GM12878 (cell line): Measurements from ENCODE around the gene ZMYND10. TPM values are rescaled to one million over a fixed set of nuclear protein-coding genes. Genes with fewer than 3 reads are reported as not detected.

ENCODE experiments used
- BMI1 ChIP-seq: fragments of 450-650 bp; IDR thresholded peaks from 2 replicates; pipeline ENCODE4 v1.6.1; 2016; ENCODE audit warnings: mild to moderate bottlenecking, moderate library complexity, borderline replicate concordance
- CBX5 ChIP-seq: sonication (generic); IDR thresholded peaks from 2 replicates; pipeline ENCODE4 v1.6.1; 2016; ENCODE audit warnings: low read depth, moderate library complexity, mild to moderate bottlenecking, inconsistent platforms
- CREM ChIP-seq: IDR thresholded peaks from 2 replicates; pipeline ENCODE4 v1.6.1; 2014; ENCODE audit warnings: antibody characterized with exemption, low read depth
- EZH2 ChIP-seq: IDR thresholded peaks from 2 replicates; pipeline ENCODE4 v1.6.1; 2012; ENCODE audit warnings: low read depth, mild to moderate bottlenecking, control low read depth, inconsistent platforms, low read length, borderline replicate concordance; ENCODE audit not compliant: control insufficient read depth
- KAT2A ChIP-seq: conservative IDR thresholded peaks from 2 replicates; pipeline ENCODE4 v1.6.1; 2011; ENCODE audit warnings: low read depth, low read length; ENCODE audit not compliant: control insufficient read depth
- MTA2 ChIP-seq: fragments of 450-650 bp; IDR thresholded peaks from 2 replicates; pipeline ENCODE4 v1.6.1; 2016; ENCODE audit warnings: low read depth, mild to moderate bottlenecking, moderate library complexity
- MYB ChIP-seq: fragments of 150-350 bp; IDR thresholded peaks from 2 replicates; pipeline ENCODE4 v1.6.1; 2014; ENCODE audit warnings: mild to moderate bottlenecking, low read depth, low read length, borderline replicate concordance
- NBN ChIP-seq: fragments of 450-650 bp; IDR thresholded peaks from 2 replicates; pipeline ENCODE4 v1.6.1; 2016
- POLR2A ChIP-seq: IDR thresholded peaks from 2 replicates; pipeline ENCODE4 v1.6.1; 2011; ENCODE audit warnings: low read depth, mild to moderate bottlenecking, low read length
- POLR2AphosphoS2 ChIP-seq: IDR thresholded peaks from 2 replicates; pipeline ENCODE4 v1.6.1; 2011; ENCODE audit warnings: low read depth, mild to moderate bottlenecking, low read length, improper control_type of control experiment, moderate library complexity
- SRF ChIP-seq, 2 experiments: IDR thresholded peaks; 2 replicates each; pipeline ENCODE4 v1.6.1; 2011; ENCODE audit warnings: low read depth in 2 of 2, low read length in 2 of 2, mild to moderate bottlenecking in 1 of 2, moderate library complexity in 1 of 2
- YBX1 ChIP-seq: fragments of 450-650 bp; IDR thresholded peaks from 2 replicates; pipeline ENCODE4 v1.6.1; 2016; ENCODE audit warnings: antibody characterized with exemption
- ZNF384 ChIP-seq: IDR thresholded peaks from 2 replicates; pipeline ENCODE4 v1.6.1; 2012; ENCODE audit warnings: low read depth, mild to moderate bottlenecking, low read length, improper control_type of control experiment, borderline replicate concordance
- ZNF622 ChIP-seq: fragments of 450-650 bp; IDR thresholded peaks from 2 replicates; pipeline ENCODE4 v1.6.1; 2017; ENCODE audit warnings: mild to moderate bottlenecking, inconsistent platforms
- polyA plus RNA-seq, 11 experiments: library from polyadenylated mRNA; depleted of rRNA in 4 of 11; unstranded in 6 of 11; stranded (reverse) in 5 of 11; fragments of >200 nt; fragmentation: Nextera tagmentation in 4 of 11; fragmentation: Illumina TruSeq in 1 of 11; extraction: Ambion mirVana in 4 of 11; extraction: Trizol in 1 of 11; gene quantifications; 1 replicate in 1 of 11; 2 replicates in 10 of 11; pipeline versions ENCODE4 v1.2.1 to v1.2.3, GENCODE V29; 2011 to 2016; ENCODE audit warnings: inconsistent platforms in 2 of 11, missing spikeins in 2 of 11, low read depth in 1 of 11
- total RNA-seq, 4 experiments: library from RNA; depleted of rRNA in 3 of 4; stranded (reverse); fragments of >200 nt in 3 of 4; fragmentation: Illumina TruSeq in 1 of 4; extraction: Trizol in 1 of 4; gene quantifications; 2 replicates each; pipeline versions ENCODE4 v1.2.1 to v1.2.3, GENCODE V29; 2013 to 2021
- TF ChIP-seq, protein P1 (sequence below): IDR thresholded peaks from 2 replicates; pipeline ENCODE4 v1.6.1; 2011; ENCODE audit warnings: low read depth, low read length, improper control_type of control experiment, borderline replicate concordance
- TF ChIP-seq, protein P2 (sequence below): fragments of 450-650 bp; IDR thresholded peaks from 2 replicates; pipeline ENCODE4 v1.6.1; 2017; ENCODE audit warnings: antibody characterized with exemption, mild to moderate bottlenecking, moderate library complexity
- TF ChIP-seq, protein P3 (sequence below): fragments of 450-650 bp; IDR thresholded peaks from 2 replicates; pipeline ENCODE4 v1.6.1; 2017; ENCODE audit warnings: borderline replicate concordance
- TF ChIP-seq, protein P4 (sequence below): fragments of 150-350 bp; IDR thresholded peaks from 2 replicates; pipeline ENCODE4 v1.6.1; 2016; ENCODE audit warnings: low read depth, low read length
- TF ChIP-seq, protein P5 (sequence below): fragments of 450-650 bp; IDR thresholded peaks from 2 replicates; pipeline ENCODE4 v1.6.1; 2014; ENCODE audit warnings: mild to moderate bottlenecking

ZMYND10 gene
- total and polyA plus RNA-seq, 10 of the 15 experiments (the other 5 are each of a cell fraction or from before 2014, with no cell fraction given), result 0.11 to 1.0 (median 0.37) TPM

DNA sequence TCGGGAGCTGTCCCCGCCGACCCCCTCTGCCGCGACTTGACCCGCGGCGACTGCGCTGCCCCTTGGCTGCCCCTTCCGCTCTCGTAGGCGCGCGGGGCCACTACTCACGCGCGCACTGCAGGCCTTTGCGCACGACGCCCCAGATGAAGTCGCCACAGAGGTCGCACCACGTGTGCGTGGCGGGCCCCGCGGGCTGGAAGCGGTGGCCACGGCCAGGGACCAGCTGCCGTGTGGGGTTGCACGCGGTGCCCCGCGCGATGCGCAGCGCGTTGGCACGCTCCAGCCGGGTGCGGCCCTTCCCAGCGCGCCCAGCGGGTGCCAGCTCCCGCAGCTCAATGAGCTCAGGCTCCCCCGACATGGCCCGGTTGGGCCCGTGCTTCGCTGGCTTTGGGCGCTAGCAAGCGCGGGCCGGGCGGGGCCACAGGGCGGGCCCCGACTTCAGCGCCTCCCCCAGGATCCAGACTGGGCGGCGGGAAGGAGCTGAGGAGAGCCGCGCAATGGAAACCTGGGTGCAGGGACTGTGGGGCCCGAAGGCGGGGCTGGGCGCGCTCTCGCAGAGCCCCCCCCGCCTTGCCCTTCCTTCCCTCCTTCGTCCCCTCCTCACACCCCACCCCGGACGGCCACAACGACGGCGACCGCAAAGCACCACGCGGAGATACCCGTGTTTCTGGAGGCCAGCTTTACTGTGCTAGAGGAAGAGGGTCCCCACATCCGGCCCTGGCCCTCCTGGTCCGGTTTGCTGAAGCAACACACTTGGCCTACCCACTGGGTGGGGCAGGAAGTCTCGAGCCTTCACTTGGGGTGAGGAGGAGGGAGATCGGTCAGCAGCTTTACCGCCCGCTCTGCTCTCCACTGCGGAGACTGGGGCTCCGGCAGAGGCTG is 4.8 kb downstream of the ZMYND10 start, which contains the start of gene RASSF1 (continued):
- TF ChIP-seq, protein P1, sequence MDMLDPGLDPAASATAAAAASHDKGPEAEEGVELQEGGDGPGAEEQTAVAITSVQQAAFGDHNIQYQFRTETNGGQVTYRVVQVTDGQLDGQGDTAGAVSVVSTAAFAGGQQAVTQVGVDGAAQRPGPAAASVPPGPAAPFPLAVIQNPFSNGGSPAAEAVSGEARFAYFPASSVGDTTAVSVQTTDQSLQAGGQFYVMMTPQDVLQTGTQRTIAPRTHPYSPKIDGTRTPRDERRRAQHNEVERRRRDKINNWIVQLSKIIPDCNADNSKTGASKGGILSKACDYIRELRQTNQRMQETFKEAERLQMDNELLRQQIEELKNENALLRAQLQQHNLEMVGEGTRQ, result no peak
- TF ChIP-seq MYB (no peak), EZH2 (no peak), YBX1 (no peak), SRF (IDR thresholded peaks at IDR 0.05; ENCODE audit: low read depth in 2 of 2, low read length in 2 of 2) (peak in 1 of 2 experiments; percentile 86; a peak in 2 of 4 replicates), KAT2A (no peak), NBN (peak; percentile 45), MTA2 (peak; percentile 50; the same call in 1 of the 2 replicates), BMI1 (no peak), ZNF622 (no peak), CBX5 (no peak), POLR2A (peak; percentile 79), ZNF384 (no peak), POLR2AphosphoS2 (no peak), CREM (0 out of 2 replicates have a peak, but pooled peaks have one; percentile 6)
- TF ChIP-seq, protein P2, sequence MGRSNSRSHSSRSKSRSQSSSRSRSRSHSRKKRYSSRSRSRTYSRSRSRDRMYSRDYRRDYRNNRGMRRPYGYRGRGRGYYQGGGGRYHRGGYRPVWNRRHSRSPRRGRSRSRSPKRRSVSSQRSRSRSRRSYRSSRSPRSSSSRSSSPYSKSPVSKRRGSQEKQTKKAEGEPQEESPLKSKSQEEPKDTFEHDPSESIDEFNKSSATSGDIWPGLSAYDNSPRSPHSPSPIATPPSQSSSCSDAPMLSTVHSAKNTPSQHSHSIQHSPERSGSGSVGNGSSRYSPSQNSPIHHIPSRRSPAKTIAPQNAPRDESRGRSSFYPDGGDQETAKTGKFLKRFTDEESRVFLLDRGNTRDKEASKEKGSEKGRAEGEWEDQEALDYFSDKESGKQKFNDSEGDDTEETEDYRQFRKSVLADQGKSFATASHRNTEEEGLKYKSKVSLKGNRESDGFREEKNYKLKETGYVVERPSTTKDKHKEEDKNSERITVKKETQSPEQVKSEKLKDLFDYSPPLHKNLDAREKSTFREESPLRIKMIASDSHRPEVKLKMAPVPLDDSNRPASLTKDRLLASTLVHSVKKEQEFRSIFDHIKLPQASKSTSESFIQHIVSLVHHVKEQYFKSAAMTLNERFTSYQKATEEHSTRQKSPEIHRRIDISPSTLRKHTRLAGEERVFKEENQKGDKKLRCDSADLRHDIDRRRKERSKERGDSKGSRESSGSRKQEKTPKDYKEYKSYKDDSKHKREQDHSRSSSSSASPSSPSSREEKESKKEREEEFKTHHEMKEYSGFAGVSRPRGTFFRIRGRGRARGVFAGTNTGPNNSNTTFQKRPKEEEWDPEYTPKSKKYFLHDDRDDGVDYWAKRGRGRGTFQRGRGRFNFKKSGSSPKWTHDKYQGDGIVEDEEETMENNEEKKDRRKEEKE, result no peak
- TF ChIP-seq, protein P3, sequence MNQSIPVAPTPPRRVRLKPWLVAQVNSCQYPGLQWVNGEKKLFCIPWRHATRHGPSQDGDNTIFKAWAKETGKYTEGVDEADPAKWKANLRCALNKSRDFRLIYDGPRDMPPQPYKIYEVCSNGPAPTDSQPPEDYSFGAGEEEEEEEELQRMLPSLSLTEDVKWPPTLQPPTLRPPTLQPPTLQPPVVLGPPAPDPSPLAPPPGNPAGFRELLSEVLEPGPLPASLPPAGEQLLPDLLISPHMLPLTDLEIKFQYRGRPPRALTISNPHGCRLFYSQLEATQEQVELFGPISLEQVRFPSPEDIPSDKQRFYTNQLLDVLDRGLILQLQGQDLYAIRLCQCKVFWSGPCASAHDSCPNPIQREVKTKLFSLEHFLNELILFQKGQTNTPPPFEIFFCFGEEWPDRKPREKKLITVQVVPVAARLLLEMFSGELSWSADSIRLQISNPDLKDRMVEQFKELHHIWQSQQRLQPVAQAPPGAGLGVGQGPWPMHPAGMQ, result no peak
- TF ChIP-seq, protein P4, sequence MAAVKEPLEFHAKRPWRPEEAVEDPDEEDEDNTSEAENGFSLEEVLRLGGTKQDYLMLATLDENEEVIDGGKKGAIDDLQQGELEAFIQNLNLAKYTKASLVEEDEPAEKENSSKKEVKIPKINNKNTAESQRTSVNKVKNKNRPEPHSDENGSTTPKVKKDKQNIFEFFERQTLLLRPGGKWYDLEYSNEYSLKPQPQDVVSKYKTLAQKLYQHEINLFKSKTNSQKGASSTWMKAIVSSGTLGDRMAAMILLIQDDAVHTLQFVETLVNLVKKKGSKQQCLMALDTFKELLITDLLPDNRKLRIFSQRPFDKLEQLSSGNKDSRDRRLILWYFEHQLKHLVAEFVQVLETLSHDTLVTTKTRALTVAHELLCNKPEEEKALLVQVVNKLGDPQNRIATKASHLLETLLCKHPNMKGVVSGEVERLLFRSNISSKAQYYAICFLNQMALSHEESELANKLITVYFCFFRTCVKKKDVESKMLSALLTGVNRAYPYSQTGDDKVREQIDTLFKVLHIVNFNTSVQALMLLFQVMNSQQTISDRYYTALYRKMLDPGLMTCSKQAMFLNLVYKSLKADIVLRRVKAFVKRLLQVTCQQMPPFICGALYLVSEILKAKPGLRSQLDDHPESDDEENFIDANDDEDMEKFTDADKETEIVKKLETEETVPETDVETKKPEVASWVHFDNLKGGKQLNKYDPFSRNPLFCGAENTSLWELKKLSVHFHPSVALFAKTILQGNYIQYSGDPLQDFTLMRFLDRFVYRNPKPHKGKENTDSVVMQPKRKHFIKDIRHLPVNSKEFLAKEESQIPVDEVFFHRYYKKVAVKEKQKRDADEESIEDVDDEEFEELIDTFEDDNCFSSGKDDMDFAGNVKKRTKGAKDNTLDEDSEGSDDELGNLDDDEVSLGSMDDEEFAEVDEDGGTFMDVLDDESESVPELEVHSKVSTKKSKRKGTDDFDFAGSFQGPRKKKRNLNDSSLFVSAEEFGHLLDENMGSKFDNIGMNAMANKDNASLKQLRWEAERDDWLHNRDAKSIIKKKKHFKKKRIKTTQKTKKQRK, result no peak
- TF ChIP-seq, protein P5, sequence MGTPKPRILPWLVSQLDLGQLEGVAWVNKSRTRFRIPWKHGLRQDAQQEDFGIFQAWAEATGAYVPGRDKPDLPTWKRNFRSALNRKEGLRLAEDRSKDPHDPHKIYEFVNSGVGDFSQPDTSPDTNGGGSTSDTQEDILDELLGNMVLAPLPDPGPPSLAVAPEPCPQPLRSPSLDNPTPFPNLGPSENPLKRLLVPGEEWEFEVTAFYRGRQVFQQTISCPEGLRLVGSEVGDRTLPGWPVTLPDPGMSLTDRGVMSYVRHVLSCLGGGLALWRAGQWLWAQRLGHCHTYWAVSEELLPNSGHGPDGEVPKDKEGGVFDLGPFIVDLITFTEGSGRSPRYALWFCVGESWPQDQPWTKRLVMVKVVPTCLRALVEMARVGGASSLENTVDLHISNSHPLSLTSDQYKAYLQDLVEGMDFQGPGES, result no peak
